OCI-LY1 (cell line): ENCODE measurements around the gene BICD1.

Experiments used
- EZH2 ChIP-seq: fragments of 200-600 bp; sonication (generic), shearing (Covaris generic); IDR thresholded peaks from 2 replicates; pipeline ENCODE4 v1.8.0; 2017; ENCODE audit warnings: borderline replicate concordance, mixed run types, mild to moderate bottlenecking, antibody characterized with exemption, low read length, moderate library complexity, mixed read lengths
- TF ChIP-seq, protein P1 (sequence below): fragments of 200-600 bp; sonication (generic), shearing (Covaris generic); IDR thresholded peaks from 2 replicates; pipeline ENCODE4 v1.5.1; 2017; ENCODE audit warnings: mild to moderate bottlenecking, antibody characterized with exemption, low read length, moderate library complexity, mixed read lengths

DNA sequence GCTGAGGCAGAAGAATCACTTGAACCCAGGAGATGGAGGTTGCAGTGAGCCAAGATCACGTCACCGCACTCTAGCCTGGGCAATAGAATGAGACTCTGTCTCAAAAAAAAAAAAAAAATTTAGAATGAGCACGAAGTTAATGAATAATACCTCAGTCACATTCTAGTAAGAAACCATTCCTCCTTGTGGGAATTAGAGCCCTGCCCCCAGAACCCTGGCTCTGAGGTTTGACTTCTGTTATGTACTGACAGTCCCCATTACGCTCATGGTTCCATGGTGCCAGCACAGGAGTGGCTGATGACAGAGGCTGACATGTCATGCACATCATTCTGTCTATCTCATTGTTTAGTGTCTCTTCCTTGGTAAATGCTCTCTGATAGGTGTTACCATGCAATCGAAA, 160.1 kb downstream of the BICD1 start:
- TF ChIP-seq, protein P1, sequence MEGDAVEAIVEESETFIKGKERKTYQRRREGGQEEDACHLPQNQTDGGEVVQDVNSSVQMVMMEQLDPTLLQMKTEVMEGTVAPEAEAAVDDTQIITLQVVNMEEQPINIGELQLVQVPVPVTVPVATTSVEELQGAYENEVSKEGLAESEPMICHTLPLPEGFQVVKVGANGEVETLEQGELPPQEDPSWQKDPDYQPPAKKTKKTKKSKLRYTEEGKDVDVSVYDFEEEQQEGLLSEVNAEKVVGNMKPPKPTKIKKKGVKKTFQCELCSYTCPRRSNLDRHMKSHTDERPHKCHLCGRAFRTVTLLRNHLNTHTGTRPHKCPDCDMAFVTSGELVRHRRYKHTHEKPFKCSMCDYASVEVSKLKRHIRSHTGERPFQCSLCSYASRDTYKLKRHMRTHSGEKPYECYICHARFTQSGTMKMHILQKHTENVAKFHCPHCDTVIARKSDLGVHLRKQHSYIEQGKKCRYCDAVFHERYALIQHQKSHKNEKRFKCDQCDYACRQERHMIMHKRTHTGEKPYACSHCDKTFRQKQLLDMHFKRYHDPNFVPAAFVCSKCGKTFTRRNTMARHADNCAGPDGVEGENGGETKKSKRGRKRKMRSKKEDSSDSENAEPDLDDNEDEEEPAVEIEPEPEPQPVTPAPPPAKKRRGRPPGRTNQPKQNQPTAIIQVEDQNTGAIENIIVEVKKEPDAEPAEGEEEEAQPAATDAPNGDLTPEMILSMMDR: no peak
- TF ChIP-seq EZH2: no peak
